GM20000 (cell line): ENCODE results near the gene UBE2V1.

Experiments
- DNase-seq: peaks from one replicate; pipeline ENCODE4 v3.0.0; 2012; ENCODE audit warnings: low spot score
- TF ChIP-seq, protein P1 (sequence below): IDR thresholded peaks from 2 replicates; pipeline ENCODE4 v1.5.1; 2012; ENCODE audit warnings: mild to moderate bottlenecking, control low read depth; ENCODE audit errors: extremely low read depth, missing control alignments

The UBE2V1 gene

DNA sequence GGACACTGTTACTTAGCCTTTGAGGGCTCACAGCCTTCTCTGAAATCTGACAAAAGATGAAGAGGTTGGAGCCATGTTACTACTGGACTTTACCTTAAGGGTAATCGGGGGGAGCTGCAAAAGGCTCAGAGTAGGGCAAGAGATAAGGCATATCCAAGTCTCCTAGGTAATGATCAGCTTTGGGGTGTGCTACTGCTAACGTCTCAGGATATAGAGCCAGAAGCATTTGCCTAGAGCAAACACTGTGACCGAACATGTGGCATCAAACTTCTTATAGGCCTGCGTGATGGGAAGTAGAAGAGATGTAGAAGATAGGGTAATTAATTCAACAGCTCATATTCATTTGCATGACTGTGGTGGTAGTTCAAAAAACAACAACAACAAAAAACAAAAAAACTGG is 11.1 kb downstream of the UBE2V1 start:
- TF ChIP-seq, protein P1, sequence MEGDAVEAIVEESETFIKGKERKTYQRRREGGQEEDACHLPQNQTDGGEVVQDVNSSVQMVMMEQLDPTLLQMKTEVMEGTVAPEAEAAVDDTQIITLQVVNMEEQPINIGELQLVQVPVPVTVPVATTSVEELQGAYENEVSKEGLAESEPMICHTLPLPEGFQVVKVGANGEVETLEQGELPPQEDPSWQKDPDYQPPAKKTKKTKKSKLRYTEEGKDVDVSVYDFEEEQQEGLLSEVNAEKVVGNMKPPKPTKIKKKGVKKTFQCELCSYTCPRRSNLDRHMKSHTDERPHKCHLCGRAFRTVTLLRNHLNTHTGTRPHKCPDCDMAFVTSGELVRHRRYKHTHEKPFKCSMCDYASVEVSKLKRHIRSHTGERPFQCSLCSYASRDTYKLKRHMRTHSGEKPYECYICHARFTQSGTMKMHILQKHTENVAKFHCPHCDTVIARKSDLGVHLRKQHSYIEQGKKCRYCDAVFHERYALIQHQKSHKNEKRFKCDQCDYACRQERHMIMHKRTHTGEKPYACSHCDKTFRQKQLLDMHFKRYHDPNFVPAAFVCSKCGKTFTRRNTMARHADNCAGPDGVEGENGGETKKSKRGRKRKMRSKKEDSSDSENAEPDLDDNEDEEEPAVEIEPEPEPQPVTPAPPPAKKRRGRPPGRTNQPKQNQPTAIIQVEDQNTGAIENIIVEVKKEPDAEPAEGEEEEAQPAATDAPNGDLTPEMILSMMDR = no peak
- DNase-seq = no peak

DNA sequence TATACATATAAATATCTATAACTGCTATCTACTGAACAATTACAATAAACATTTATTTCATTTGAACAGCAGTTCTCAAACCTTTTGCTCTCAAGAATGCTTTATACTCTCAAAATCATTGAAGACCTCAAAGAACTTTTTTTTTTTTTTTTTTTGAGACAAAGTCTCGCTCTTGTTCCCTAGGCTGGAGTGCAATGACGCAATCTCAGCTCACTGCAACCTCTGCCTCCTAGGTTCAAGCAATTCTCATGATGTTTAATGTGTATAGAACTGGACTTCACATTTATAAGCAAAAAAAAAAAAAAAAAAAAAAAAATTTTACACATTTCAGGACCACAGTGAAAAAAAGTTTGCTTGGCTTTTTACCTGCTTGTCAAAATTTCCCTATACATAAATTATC is 11.7 kb downstream of the UBE2V1 start:
- TF ChIP-seq, protein P1 = no peak
- DNase-seq = no peak

DNA sequence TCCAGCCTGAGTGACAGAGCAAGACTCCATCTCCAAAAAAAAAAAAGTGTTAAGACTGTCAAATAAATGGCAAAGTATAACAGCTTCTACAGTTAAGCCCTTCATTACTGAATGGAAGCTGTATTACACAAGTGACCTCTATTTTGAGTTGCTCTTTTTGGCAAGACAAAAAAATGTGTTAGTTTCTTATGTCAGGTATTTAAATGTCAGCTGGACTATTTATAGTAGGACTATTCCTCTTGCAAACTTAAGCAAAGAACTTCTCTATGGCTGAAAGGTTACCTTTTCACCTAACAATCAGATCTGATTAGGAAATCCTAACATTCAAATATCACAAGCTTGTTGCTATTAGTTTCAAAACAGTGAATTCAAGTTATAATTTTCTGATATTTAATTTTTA is 12.4 kb downstream of the UBE2V1 start:
- TF ChIP-seq, protein P1 = no peak
- no peak for DNase-seq

DNA sequence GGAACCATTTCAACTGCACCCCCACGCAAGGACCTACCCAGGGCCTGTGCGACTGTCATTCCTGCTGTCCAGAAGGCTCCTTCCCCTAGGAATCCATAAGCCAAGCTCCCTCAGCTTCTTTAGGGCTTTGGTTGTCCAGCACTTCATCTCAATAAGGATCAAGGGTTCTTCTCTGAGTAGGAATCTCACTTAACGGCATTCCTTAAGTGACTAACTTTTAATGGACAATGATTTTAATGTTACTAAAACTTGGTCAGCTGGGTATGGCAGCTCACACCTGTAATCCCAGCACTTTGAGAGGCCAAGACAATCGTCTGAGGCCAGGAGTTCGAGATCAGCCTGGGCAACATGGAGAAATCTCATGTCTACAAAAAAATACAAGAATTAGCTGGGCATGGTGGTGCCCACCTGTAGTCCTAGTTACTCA is 13.4 kb downstream of the UBE2V1 start:
- TF ChIP-seq, protein P1 = no peak
- no peak for DNase-seq

DNA sequence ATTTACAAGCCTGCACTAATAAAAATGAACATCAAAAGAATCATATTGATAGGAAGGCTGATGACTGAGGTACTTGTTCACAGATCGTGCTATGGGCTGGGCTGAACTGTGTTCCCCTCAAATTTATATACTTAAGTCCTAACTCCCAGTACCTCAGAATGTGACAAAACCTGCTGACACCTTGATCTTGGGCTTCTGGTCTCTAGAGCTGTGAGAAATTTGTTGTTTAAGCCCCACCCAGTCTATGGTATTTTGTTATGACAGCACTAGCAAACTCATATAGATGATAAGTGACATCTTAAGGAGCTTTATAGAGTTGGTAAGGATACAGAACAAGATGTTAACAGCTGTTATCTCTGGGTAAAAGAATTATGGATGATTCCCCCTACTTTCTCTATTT is 13.8 kb downstream of the UBE2V1 start:
- TF ChIP-seq, protein P1 = no peak
- no peak for DNase-seq

DNA sequence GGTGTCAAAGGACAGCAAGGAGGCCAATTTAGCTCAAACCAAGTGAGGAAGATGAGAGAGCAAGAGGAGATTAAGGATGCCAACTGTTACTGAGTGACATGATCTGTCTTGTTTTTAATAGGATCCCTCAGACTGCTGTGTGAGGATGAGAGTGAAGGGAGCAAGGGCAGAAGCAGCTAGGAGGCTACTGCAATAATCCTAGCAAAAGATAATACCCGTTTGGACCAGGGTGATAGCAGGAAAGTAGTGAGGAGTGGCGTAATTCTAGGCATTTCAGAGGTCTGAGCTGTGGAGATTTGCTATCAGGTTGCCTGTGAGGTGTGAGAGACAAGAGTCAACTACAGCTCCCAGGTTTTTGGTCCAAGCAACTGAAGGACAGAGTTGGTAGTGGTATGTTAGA is 14.7 kb downstream of the UBE2V1 start:
- no peak for DNase-seq
- TF ChIP-seq, protein P1 = no peak

DNA sequence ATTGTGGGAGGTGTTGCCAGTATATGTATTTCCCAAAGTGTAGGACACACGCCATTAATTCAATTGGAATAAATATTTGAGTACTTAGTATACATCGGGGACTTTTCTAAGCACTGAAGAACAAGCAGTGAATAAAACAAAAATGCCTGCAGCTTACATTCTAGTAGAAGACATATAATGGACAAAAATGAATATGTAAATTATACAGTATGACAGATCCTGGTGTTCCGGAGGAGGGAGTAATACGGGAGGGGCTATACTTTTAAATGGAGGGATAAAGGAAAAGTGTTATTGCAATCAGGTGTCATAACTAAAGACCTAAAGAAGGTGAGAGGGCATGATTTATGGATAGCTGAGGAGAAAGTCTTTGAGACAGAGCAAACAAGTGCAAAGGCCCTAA is 15.1 kb downstream of the UBE2V1 start:
- TF ChIP-seq, protein P1 = no peak
- DNase-seq = no peak
